H7 (cell line): ENCODE data around the gene SDR39U1. TPM values are rescaled to one million over a fixed set of nuclear protein-coding genes. Genes with fewer than 3 reads are reported as not detected.
A peak's percentile ranks its signal among the peaks of the same experiment; 100 is the strongest.

Experiments used
- DNase-seq: peaks from one replicate; pipeline ENCODE4 v3.0.0; 2012
- H3K27me3 ChIP-seq: 2 replicates; pipeline ENCODE4 v1.6.0; 2011; ENCODE audit warnings: mild to moderate bottlenecking, low read length; ENCODE audit not compliant: control insufficient read depth, insufficient read depth
- H3K36me3 ChIP-seq: replicated peaks from 2 replicates; pipeline ENCODE4 v1.5.1; 2011; ENCODE audit warnings: low read length; ENCODE audit not compliant: control insufficient read depth, insufficient read depth
- H3K4me3 ChIP-seq: 2 replicates; pipeline ENCODE4 v1.5.1; 2011; ENCODE audit warnings: low read depth, mild to moderate bottlenecking, control low read depth, low read length, moderate library complexity; ENCODE audit not compliant: insufficient read depth
- total RNA-seq: library from RNA; depleted of rRNA; stranded (reverse); fragments of >200 nt; shearing (Covaris generic); gene quantifications from 2 replicates; pipeline ENCODE4 v1.2.3, GENCODE V29; 2014

The SDR39U1 gene
- total RNA-seq, 1 experiment from 2014 or later, result 26.7 TPM

GRCh38 chr14:24414732-24415420, 27.7 kb downstream of the SDR39U1 start:
- Histone ChIP-seq H3K4me3 (no peak overlapping the region), H3K36me3 (peaks cover 3% of the 10 kb centered on the region), H3K27me3 (peaks cover 2% of the 10 kb centered on the region; the same call in 1 of the 2 replicates)
- DNase-seq, result no peak

GRCh38 chr14:24414077-24414476, 28.5 kb downstream of the SDR39U1 start:
- H3K27me3 ChIP-seq, result peaks cover 2% of the 10 kb centered on the region; the same call in 1 of the 2 replicates
- peaks cover 3% of the 10 kb centered on the region for H3K36me3 ChIP-seq
- H3K4me3 ChIP-seq, result no peak overlapping the region
- DNase-seq, result no peak

GRCh38 chr14:24411443-24412389, 30.9 kb downstream of the SDR39U1 start:
- H3K27me3 ChIP-seq, result no peaks in the 10 kb centered on the region
- peaks cover 3% of the 10 kb centered on the region for H3K36me3 ChIP-seq
- H3K4me3 ChIP-seq, result no peak overlapping the region
- peak; percentile 88 for DNase-seq

GRCh38 chr14:24409956-24410355, 32.6 kb downstream of the SDR39U1 start:
- Histone ChIP-seq H3K36me3 (peaks cover 3% of the 10 kb centered on the region), H3K27me3 (no peaks in the 10 kb centered on the region), H3K4me3 (no peak overlapping the region)
- DNase-seq, result peak; percentile 16

- H3K27me3 ChIP-seq, result no peaks in the 10 kb centered on the region
- no peak overlapping the region for H3K4me3 ChIP-seq
- DNase-seq, result no peak
- H3K36me3 ChIP-seq, result peaks cover 3% of the 10 kb centered on the region
These were observed 33.4 kb downstream of the SDR39U1 start for GRCh38 chr14:24409192-24409591.

- Histone ChIP-seq H3K27me3 (no peaks in the 10 kb centered on the region), H3K36me3 (peaks cover 1% of the 10 kb centered on the region; the same call in 1 of the 2 replicates), H3K4me3 (no peak overlapping the region)
- peak; percentile 24 for DNase-seq
These were observed 33.8 kb downstream of the SDR39U1 start for GRCh38 chr14:24408764-24409163.

- DNase-seq, result peak; percentile 45
- Histone ChIP-seq H3K36me3 (no peaks in the 10 kb centered on the region; the same call in 1 of the 2 replicates), H3K4me3 (no peak overlapping the region), H3K27me3 (no peaks in the 10 kb centered on the region)
These were observed 34.8 kb downstream of the SDR39U1 start for GRCh38 chr14:24407608-24408325.

- Histone ChIP-seq H3K4me3 (no peak overlapping the region), H3K36me3 (no peaks in the 10 kb centered on the region), H3K27me3 (no peaks in the 10 kb centered on the region; the same call in 1 of the 2 replicates)
- DNase-seq, result no peak
These were observed 36.2 kb downstream of the SDR39U1 start for GRCh38 chr14:24406416-24406815.

- DNase-seq, result peak; percentile 24
- no peak overlapping the region for H3K4me3 ChIP-seq
- peaks cover 2% of the 10 kb centered on the region; the same call in 1 of the 2 replicates for H3K27me3 ChIP-seq
- H3K36me3 ChIP-seq, result no peaks in the 10 kb centered on the region
These were observed 37.8 kb downstream of the SDR39U1 start for GRCh38 chr14:24404814-24405213.

GRCh38 chr14:24403294-24403998, 39.1 kb downstream of the SDR39U1 start:
- DNase-seq, result no peak

GRCh38 chr14:24401810-24402702, 40.5 kb downstream of the SDR39U1 start:
- no peak overlapping the region for H3K4me3 ChIP-seq
- H3K27me3 ChIP-seq, result peaks cover 6% of the 10 kb centered on the region; the same call in 1 of the 2 replicates
- H3K36me3 ChIP-seq, result no peaks in the 10 kb centered on the region
- DNase-seq, result peak; percentile 9

More at GRCh38 chr14:24403294-24403998, 39.1 kb downstream of the SDR39U1 start:
- no peaks in the 10 kb centered on the region for H3K36me3 ChIP-seq
- peaks cover 6% of the 10 kb centered on the region; the same call in 1 of the 2 replicates for H3K27me3 ChIP-seq
- no peak overlapping the region for H3K4me3 ChIP-seq

GRCh38 chr14:24399999-24400718, 42.4 kb downstream of the SDR39U1 start:
- DNase-seq, result no peak
- H3K36me3 ChIP-seq, result no peaks in the 10 kb centered on the region
- no peak overlapping the region for H3K4me3 ChIP-seq
- peaks cover 6% of the 10 kb centered on the region; the same call in 1 of the 2 replicates for H3K27me3 ChIP-seq
